ENCODE measurements around the gene ACTMAP.
"Not testable (repeated sequence)": the region's sequence is repeated elsewhere in the genome, so short reads cannot be mapped to it uniquely, and the experiment has no call there.

Gene ACTMAP

GRCh38 chr19:40791349-40791748 lies 41.1 kb upstream of the ACTMAP start:
- no peak for DNase-seq (ENCODE audit: low spot score)
- TF ChIP-seq, protein P1, sequence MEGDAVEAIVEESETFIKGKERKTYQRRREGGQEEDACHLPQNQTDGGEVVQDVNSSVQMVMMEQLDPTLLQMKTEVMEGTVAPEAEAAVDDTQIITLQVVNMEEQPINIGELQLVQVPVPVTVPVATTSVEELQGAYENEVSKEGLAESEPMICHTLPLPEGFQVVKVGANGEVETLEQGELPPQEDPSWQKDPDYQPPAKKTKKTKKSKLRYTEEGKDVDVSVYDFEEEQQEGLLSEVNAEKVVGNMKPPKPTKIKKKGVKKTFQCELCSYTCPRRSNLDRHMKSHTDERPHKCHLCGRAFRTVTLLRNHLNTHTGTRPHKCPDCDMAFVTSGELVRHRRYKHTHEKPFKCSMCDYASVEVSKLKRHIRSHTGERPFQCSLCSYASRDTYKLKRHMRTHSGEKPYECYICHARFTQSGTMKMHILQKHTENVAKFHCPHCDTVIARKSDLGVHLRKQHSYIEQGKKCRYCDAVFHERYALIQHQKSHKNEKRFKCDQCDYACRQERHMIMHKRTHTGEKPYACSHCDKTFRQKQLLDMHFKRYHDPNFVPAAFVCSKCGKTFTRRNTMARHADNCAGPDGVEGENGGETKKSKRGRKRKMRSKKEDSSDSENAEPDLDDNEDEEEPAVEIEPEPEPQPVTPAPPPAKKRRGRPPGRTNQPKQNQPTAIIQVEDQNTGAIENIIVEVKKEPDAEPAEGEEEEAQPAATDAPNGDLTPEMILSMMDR (IDR thresholded peaks at IDR 0.05; ENCODE audit: extremely low read depth, missing control alignments) = no peak

- DNase-seq (ENCODE audit: low spot score) = no peak
- TF ChIP-seq, protein P1 (IDR thresholded peaks at IDR 0.05; ENCODE audit: extremely low read depth, missing control alignments) = no peak
These were observed 36.1 kb upstream of the ACTMAP start for GRCh38 chr19:40786060-40787037.

- no peak for DNase-seq (ENCODE audit: low spot score)
- TF ChIP-seq, protein P1 (IDR thresholded peaks at IDR 0.05; ENCODE audit: extremely low read depth, missing control alignments) = no peak
These were observed 35.2 kb upstream of the ACTMAP start for GRCh38 chr19:40785526-40785925.

DNA sequence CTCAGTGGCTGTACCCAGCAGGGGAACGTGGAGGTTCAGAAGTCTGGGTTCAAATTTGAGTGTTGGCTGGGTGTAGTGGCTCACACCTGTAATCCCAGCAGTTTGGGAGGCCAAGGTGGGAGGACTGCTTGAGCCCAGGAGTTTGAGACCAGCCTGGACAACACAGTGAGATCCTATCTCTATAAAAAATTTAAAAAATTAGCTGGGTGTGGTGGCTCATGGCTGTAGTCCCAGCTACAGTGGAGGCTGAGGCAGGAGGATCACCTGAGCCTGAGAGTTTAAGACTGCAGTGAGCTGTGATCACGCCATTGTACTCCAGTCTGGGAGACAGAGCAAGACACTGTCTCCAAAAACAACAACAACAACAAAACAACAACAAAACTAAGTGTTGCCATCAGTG lies 33.9 kb upstream of the ACTMAP start:
- not testable (repeated sequence) for DNase-seq (ENCODE audit: low spot score)

DNA sequence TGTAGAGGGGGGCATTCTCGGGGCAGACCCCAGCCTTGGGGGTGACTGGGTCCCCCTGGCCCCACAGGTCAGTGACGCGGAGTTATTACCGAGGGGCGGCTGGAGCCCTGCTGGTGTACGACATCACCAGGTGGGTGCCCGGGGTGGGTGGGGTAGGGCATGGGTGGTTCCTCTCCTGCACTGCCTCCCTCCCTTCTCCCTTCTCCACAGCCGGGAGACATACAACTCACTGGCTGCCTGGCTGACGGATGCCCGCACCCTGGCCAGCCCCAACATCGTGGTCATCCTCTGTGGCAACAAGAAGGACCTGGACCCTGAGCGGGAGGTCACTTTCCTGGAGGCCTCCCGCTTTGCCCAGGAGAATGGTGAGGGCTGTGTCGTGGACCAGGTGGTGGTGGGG lies 33.4 kb upstream of the ACTMAP start:
- TF ChIP-seq, protein P1 (IDR thresholded peaks at IDR 0.05; ENCODE audit: extremely low read depth, missing control alignments) = no peak
- no peak for DNase-seq (ENCODE audit: low spot score)

GRCh38 chr19:40781140-40781539 lies 30.9 kb upstream of the ACTMAP start:
- DNase-seq (ENCODE audit: low spot score) = no peak
- TF ChIP-seq, protein P1 (IDR thresholded peaks at IDR 0.05; ENCODE audit: extremely low read depth, missing control alignments) = no peak

GRCh38 chr19:40780582-40780981 lies 30.3 kb upstream of the ACTMAP start:
- TF ChIP-seq, protein P1 (IDR thresholded peaks at IDR 0.05; ENCODE audit: extremely low read depth, missing control alignments) = no peak
- no peak for DNase-seq (ENCODE audit: low spot score)

All from GM20000 (cell line).